Endodermal cell (in vitro differentiated cells): ENCODE data around the gene SMIM21. TPM values are rescaled to one million over a fixed set of nuclear protein-coding genes. Genes with fewer than 3 reads are reported as not detected.

Experiments
- DNase-seq: peaks from one replicate; pipeline ENCODE4 v3.0.0-alpha.2; 2017
- H3K27ac ChIP-seq: 2 replicates; pipeline ENCODE4 v1.5.1; 2013; ENCODE audit warnings: mild to moderate bottlenecking, low read depth, low read length, moderate library complexity
- H3K27me3 ChIP-seq: 2 replicates; pipeline ENCODE4 v1.6.1; 2013; ENCODE audit warnings: mild to moderate bottlenecking, low read length, moderate library complexity; ENCODE audit not compliant: insufficient read depth, control insufficient read depth, poor library complexity, severe bottlenecking
- H3K36me3 ChIP-seq: 2 replicates; pipeline ENCODE4 v1.7.0; 2013; ENCODE audit warnings: mild to moderate bottlenecking, low read length, moderate library complexity; ENCODE audit not compliant: control insufficient read depth, insufficient read depth
- H3K4me1 ChIP-seq: one replicate; pipeline ENCODE4 v1.7.0; 2013; ENCODE audit warnings: low read length; ENCODE audit not compliant: control insufficient read depth, insufficient read depth
- H3K4me3 ChIP-seq: 2 replicates; pipeline ENCODE4 v1.5.1; 2013; ENCODE audit warnings: mild to moderate bottlenecking, low read length, moderate library complexity
- H3K9ac ChIP-seq: 2 replicates; pipeline ENCODE4 v1.6.1; 2013; ENCODE audit warnings: mild to moderate bottlenecking, low read length, moderate library complexity; ENCODE audit not compliant: poor library complexity, severe bottlenecking; ENCODE audit errors: extremely low read depth
- H3K9me3 ChIP-seq: 2 replicates; pipeline ENCODE4 v1.6.1; 2013; ENCODE audit warnings: mild to moderate bottlenecking, low read length, moderate library complexity; ENCODE audit not compliant: control insufficient read depth
- H3K27ac Mint-ChIP-seq: 2 replicates; pipeline ENCODE4 v1.8.0; 2020; ENCODE audit warnings: mixed read lengths
- H3K27me3 Mint-ChIP-seq: 2 replicates; pipeline ENCODE4 v1.8.0; 2021; ENCODE audit warnings: mild to moderate bottlenecking, mixed read lengths; ENCODE audit not compliant: insufficient read depth
- H3K36me3 Mint-ChIP-seq: 2 replicates; pipeline ENCODE4 v1.8.0; 2020; ENCODE audit warnings: low read depth, mixed read lengths
- H3K4me1 Mint-ChIP-seq: 2 replicates; pipeline ENCODE4 v1.8.0; 2020; ENCODE audit warnings: mixed read lengths
- H3K4me3 Mint-ChIP-seq: 2 replicates; pipeline ENCODE4 v1.8.0; 2020; ENCODE audit warnings: mild to moderate bottlenecking, moderate library complexity, mixed read lengths
- H3K9me3 Mint-ChIP-seq: 2 replicates; pipeline ENCODE4 v1.8.0; 2020; ENCODE audit warnings: mild to moderate bottlenecking, mixed read lengths
- CTCF ChIP-seq: fragments of 200-600 bp; sonication (generic); conservative IDR thresholded peaks from 2 replicates; pipeline ENCODE4 v1.5.0; 2021; ENCODE audit warnings: antibody characterized with exemption, mild to moderate bottlenecking
- WGBS, 2 experiments: methylation state at CpG; one replicate each; pipeline versions ENCODE4 v1.1.5 to v1.1.7; 2013; ENCODE audit warnings: missing lambda C conversion rate in 2 of 2, mixed read lengths in 1 of 2; ENCODE audit not compliant: insufficient coverage in 1 of 2, insufficient read length in 1 of 2; 5-methylcytosine and 5-hydroxymethylcytosine counted together
- long read RNA-seq, 4 experiments: library from polyadenylated mRNA in 2 of 4; library from RNA in 1 of 4; library from capped mRNA in 1 of 4; stranded (forward) in 3 of 4; unstranded in 1 of 4; transcript quantifications; one replicate each; pipeline ENCODE4 v2.0.0, GENCODE V29; 2020 to 2021; ENCODE audit warnings: inconsistent platforms in 1 of 4
- polyA plus RNA-seq, 2 experiments: library from polyadenylated mRNA; stranded (reverse); fragments of 50-300 nt; gene quantifications; one replicate each; pipeline ENCODE4 v1.2.3, GENCODE V29; 2013
- total RNA-seq, 2 donors: library from RNA; stranded (reverse); fragmentation: NEBNext Ultra II Directional in 1 of 2; extraction: Animal tissue kit (Norgen Biotek cat#: 25700) in 1 of 2; gene quantifications; 2 replicates in 1 of 2; 3 replicates in 1 of 2; pipeline ENCODE4 v1.2.1, GENCODE V29; 2021

The SMIM21 gene
- not detected for total RNA-seq
- not detected for polyA plus RNA-seq (2013, experiment 1 of 2)
- not detected for polyA plus RNA-seq (2013, experiment 2 of 2)
- long read RNA-seq, experiment 1: 0 reads
- long read RNA-seq, experiment 2: 0 reads
- long read RNA-seq, experiment 3: 0 reads
- long read RNA-seq, experiment 4: 0 reads

- Histone ChIP-seq H3K9ac (no peak within 1 kb of the TSS), H3K27ac (no peak within 1 kb of the TSS), H3K27me3 (no peaks in the 10 kb centered on the region), H3K9me3 (no peaks in the 10 kb centered on the region), H3K4me3 (no peak within 1 kb of the TSS), H3K36me3 (no peaks in the 10 kb centered on the region), H3K4me1 (no peaks in the 10 kb centered on the region)
- H3K36me3 Mint-ChIP-seq: no peaks in the 10 kb centered on the region
- no peak within 1 kb of the TSS for H3K27ac Mint-ChIP-seq
- no peaks in the 10 kb centered on the region for H3K9me3 Mint-ChIP-seq
- peaks cover 9% of the 10 kb centered on the region for H3K27me3 Mint-ChIP-seq
- no peak within 1 kb of the TSS for H3K4me3 Mint-ChIP-seq
- H3K4me1 Mint-ChIP-seq: no peaks in the 10 kb centered on the region
- DNase-seq: no peak
- TF ChIP-seq CTCF: no peak
- WGBS, 2 experiments: 90 to 97% methylated on average over 2 to 4 of the region's 4 CpGs
Observed at GRCh38 chr18:75427603-75428002, at the start of gene SMIM21. Gene SMIM21 (minus strand): TSS chr18:75427703. CDS start chr18:75427563, 140 bp downstream.

GRCh38 chr18:75475228-75475627, 47.7 kb upstream of the SMIM21 start:
- Histone ChIP-seq H3K27me3 (no peaks in the 10 kb centered on the region), H3K27ac (no peak overlapping the region), H3K9me3 (no peaks in the 10 kb centered on the region), H3K36me3 (no peaks in the 10 kb centered on the region), H3K4me3 (no peak overlapping the region), H3K4me1 (no peaks in the 10 kb centered on the region), H3K9ac (no peak overlapping the region)
- 83 to 100% methylated on average over 1 to 2 of the region's 2 CpGs for WGBS, 2 experiments
- Mint-ChIP-seq H3K27ac (no peak overlapping the region), H3K36me3 (no peaks in the 10 kb centered on the region), H3K4me3 (no peak overlapping the region), H3K27me3 (peaks cover 3% of the 10 kb centered on the region), H3K4me1 (no peaks in the 10 kb centered on the region), H3K9me3 (peaks cover under 1% of the 10 kb centered on the region)
- no peak for TF ChIP-seq CTCF
- no peak for DNase-seq

- Mint-ChIP-seq H3K27me3 (peaks cover 3% of the 10 kb centered on the region), H3K27ac (no peak overlapping the region), H3K9me3 (no peaks in the 10 kb centered on the region), H3K4me1 (no peaks in the 10 kb centered on the region), H3K4me3 (no peak overlapping the region), H3K36me3 (no peaks in the 10 kb centered on the region)
- H3K9me3 ChIP-seq: no peaks in the 10 kb centered on the region
- no peak for TF ChIP-seq CTCF
- H3K27ac ChIP-seq: no peak overlapping the region
- no peak overlapping the region for H3K4me3 ChIP-seq
- H3K27me3 ChIP-seq: no peaks in the 10 kb centered on the region
- H3K4me1 ChIP-seq: no peaks in the 10 kb centered on the region
- no peak overlapping the region for H3K9ac ChIP-seq
- DNase-seq: no peak
- H3K36me3 ChIP-seq: no peaks in the 10 kb centered on the region
- 82% methylated on average over 2 of the region's 2 CpGs; no CpG with 5 or more reads in 1 of the 2 experiments for whole genome bisulfite sequencing, 2 experiments
Observed at GRCh38 chr18:75474332-75474731, 46.8 kb upstream of the SMIM21 start.
